ENCODE results near the gene RIMS4.

The RIMS4 gene

GRCh38 chr20:44810391-44811149 is at the start of gene RIMS4:
Gene RIMS4, minus strand, starts transcription at chr20:44810546. Its CDS starts 275 bp downstream, at chr20:44810271.
- H3K4me1 ChIP-seq, result peaks cover 6% of the 10 kb centered on the region
- H3K79me2 ChIP-seq, result no peaks in the 10 kb centered on the region
- no peak for TF ChIP-seq CTCF (IDR thresholded peaks at IDR 0.05)
- H2AFZ ChIP-seq, result peak within 1 kb of the TSS; percentile 20
- H3K4me3 ChIP-seq (ENCODE audit: low read depth, low read length), result no peak within 1 kb of the TSS
- H3K27me3 ChIP-seq (ENCODE audit: control insufficient read depth, insufficient read depth, low read length), result no peaks in the 10 kb centered on the region
- no peak within 1 kb of the TSS for H3K9ac ChIP-seq
- H3K36me3 ChIP-seq (ENCODE audit: control insufficient read depth, insufficient read depth, low read length), result no peaks in the 10 kb centered on the region
- no peak within 1 kb of the TSS for H3K27ac ChIP-seq
- H3K9me3 ChIP-seq (ENCODE audit: control insufficient read depth, low read length), result no peaks in the 10 kb centered on the region
- no peak within 1 kb of the TSS for H3K4me2 ChIP-seq (ENCODE audit: low read length)

- no peak for TF ChIP-seq CTCF (IDR thresholded peaks at IDR 0.05)
Measured at GRCh38 chr20:44858606-44859360, 48.4 kb upstream of the RIMS4 start.

GRCh38 chr20:44856856-44857448 is 46.6 kb upstream of the RIMS4 start:
- no peaks in the 10 kb centered on the region for H3K27me3 ChIP-seq (ENCODE audit: control insufficient read depth, insufficient read depth, low read length)
- peaks cover 3% of the 10 kb centered on the region for H3K4me1 ChIP-seq
- H3K79me2 ChIP-seq, result no peaks in the 10 kb centered on the region
- H3K4me2 ChIP-seq (ENCODE audit: low read length), result no peak overlapping the region
- no peak for TF ChIP-seq CTCF (IDR thresholded peaks at IDR 0.05)
- H3K9ac ChIP-seq, result no peak overlapping the region
- no peaks in the 10 kb centered on the region for H3K9me3 ChIP-seq (ENCODE audit: control insufficient read depth, low read length)
- H3K4me3 ChIP-seq (ENCODE audit: low read depth, low read length), result no peak overlapping the region
- no peaks in the 10 kb centered on the region for H3K36me3 ChIP-seq (ENCODE audit: control insufficient read depth, insufficient read depth, low read length)
- H3K27ac ChIP-seq, result no peak overlapping the region
- no peak overlapping the region for H2AFZ ChIP-seq

More at GRCh38 chr20:44858606-44859360, 48.4 kb upstream of the RIMS4 start:
- Histone ChIP-seq H3K4me1 (peaks cover 3% of the 10 kb centered on the region), H3K4me3 (ENCODE audit: low read depth, low read length) (no peak overlapping the region), H3K4me2 (ENCODE audit: low read length) (no peak overlapping the region), H3K9ac (no peak overlapping the region), H3K27ac (no peak overlapping the region), H3K27me3 (ENCODE audit: control insufficient read depth, insufficient read depth, low read length) (no peaks in the 10 kb centered on the region), H2AFZ (no peak overlapping the region), H3K9me3 (ENCODE audit: control insufficient read depth, low read length) (no peaks in the 10 kb centered on the region), H3K79me2 (no peaks in the 10 kb centered on the region), H3K36me3 (ENCODE audit: control insufficient read depth, insufficient read depth, low read length) (no peaks in the 10 kb centered on the region)

- H3K9ac ChIP-seq, result no peak overlapping the region
- no peaks in the 10 kb centered on the region for H3K36me3 ChIP-seq (ENCODE audit: control insufficient read depth, insufficient read depth, low read length)
- H3K27ac ChIP-seq, result no peak overlapping the region
- H3K4me3 ChIP-seq (ENCODE audit: low read depth, low read length), result no peak overlapping the region
- TF ChIP-seq CTCF (IDR thresholded peaks at IDR 0.05), result no peak
- no peak overlapping the region for H3K4me2 ChIP-seq (ENCODE audit: low read length)
- no peaks in the 10 kb centered on the region for H3K4me1 ChIP-seq
- no peaks in the 10 kb centered on the region for H3K79me2 ChIP-seq
- no peaks in the 10 kb centered on the region for H3K9me3 ChIP-seq (ENCODE audit: control insufficient read depth, low read length)
- H3K27me3 ChIP-seq (ENCODE audit: control insufficient read depth, insufficient read depth, low read length), result no peaks in the 10 kb centered on the region
- H2AFZ ChIP-seq, result no peak overlapping the region
Measured at GRCh38 chr20:44856442-44856841, 46.1 kb upstream of the RIMS4 start.

Data from parathyroid adenoma (tissue), 2 donors.